OCI-LY3 (cell line): ENCODE results near the gene DNAJA4.

Experiments used
- CTCF ChIP-seq: fragments of 200-600, 300-600 bp; sonication (generic); IDR thresholded peaks from 2 replicates; pipeline ENCODE4 v1.5.1; 2014; ENCODE audit warnings: antibody characterized with exemption, low read length, low read depth
- EZH2phosphoT487 ChIP-seq: fragments of 200-600 bp; shearing (Covaris generic); IDR thresholded peaks from 2 replicates; pipeline ENCODE4 v1.6.1; 2018; ENCODE audit warnings: antibody characterized with exemption, mixed run types, low read depth

DNA sequence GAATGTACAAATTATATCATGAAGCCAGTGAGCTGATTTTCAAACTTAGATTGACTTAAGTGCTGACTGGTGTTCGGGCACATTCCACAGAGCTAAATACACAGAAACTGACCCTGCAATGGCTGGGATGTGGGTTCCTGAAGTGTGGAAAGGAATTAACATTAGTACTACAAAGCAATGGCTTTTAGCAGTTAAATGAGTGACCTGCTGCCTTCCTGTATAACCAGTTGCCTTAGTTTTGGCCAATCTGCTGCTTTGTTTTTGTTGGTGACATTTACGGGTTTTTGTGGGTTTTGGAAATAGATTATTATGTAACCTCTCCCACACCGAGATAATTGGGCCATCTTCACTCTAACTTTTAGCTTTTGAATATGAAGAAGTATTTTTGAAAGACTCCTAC is 37.5 kb downstream of the DNAJA4 start:
- TF ChIP-seq CTCF = no peak
- TF ChIP-seq EZH2phosphoT487 = no peak
